Erythroblast (primary cell): ENCODE measurements around the gene ADNP.

Experiments used
- GATA1 ChIP-seq: IDR thresholded peaks from 2 replicates; pipeline ENCODE4 v1.6.1; 2011; ENCODE audit warnings: low read depth, mild to moderate bottlenecking, control low read depth, low read length, moderate library complexity
- POLR2A ChIP-seq: IDR thresholded peaks from 2 replicates; pipeline ENCODE4 v1.6.1; 2011; ENCODE audit warnings: mild to moderate bottlenecking, low read length

DNA sequence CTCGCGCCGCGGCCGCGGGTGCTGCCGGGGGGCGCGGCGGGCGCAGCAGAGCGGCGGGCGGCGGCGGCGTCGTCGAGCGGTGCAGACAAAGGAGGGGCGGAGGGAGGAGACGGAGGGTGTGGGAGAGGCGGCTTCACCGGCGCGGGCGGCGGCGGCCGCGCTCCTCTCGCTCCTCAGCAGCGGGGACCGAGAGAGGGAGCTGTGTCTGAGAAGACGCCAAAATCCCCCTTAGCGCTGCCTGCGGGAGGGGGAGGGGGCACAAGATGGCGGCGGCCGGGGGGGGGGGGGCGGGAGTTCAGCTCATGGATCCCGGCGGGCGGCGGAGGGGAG is 296 bp downstream of the ADNP start:
- TF ChIP-seq POLR2A (no peak), GATA1 (no peak)
